Right lobe of liver (tissue), 6 donors: Measurements from ENCODE around the gene ZACN. TPM values are rescaled to one million over a fixed set of nuclear protein-coding genes. Genes with fewer than 3 reads are reported as not detected.
"Not testable (repeated sequence)": the region's sequence is repeated elsewhere in the genome, so short reads cannot be mapped to it uniquely, and the experiment has no call there.

ENCODE experiments used
- ATAC-seq, 4 donors: fragments of 200-7000 bp; cut with Tn5 transposase; one replicate each; pipeline ENCODE4 v1.9.1; 2020; ENCODE audit warnings: mild to moderate bottlenecking in 4 of 4, moderate library complexity in 4 of 4
- DNase-seq, 3 donors: peaks; one replicate each; pipeline ENCODE4 v3.0.0-alpha.2; 2020
- H3K27ac ChIP-seq, 3 donors: fragments of 200-600 bp; one replicate each; pipeline ENCODE4 v1.8.0; 2022
- H3K27me3 ChIP-seq, 2 donors: fragments of 200-600 bp; one replicate each; pipeline ENCODE4 v1.8.0; 2022
- H3K36me3 ChIP-seq, 4 donors: fragments of 200-600 bp; sonication (generic) in 1 of 4; one replicate each; pipeline versions ENCODE4 v1.5.1 to v1.8.0; 2017 to 2022; ENCODE audit warnings: control low read depth in 1 of 4
- H3K4me1 ChIP-seq, 4 donors: fragments of 200-600 bp; sonication (generic) in 1 of 4; one replicate each; pipeline versions ENCODE4 v1.5.1 to v1.8.0; 2017 to 2022; ENCODE audit warnings: control low read depth in 1 of 4
- H3K4me3 ChIP-seq, 3 donors: fragments of 200-600 bp; one replicate each; pipeline ENCODE4 v1.8.0; 2022
- H3K9me3 ChIP-seq, 4 donors: fragments of 200-600 bp; sonication (generic) in 1 of 4; one replicate each; pipeline versions ENCODE4 v1.5.1 to v1.8.0; 2017 to 2022; ENCODE audit warnings: control low read depth in 1 of 4
- CTCF ChIP-seq, 4 donors: fragments of 200-600 bp in 3 of 4; fragments of 450-650 bp in 1 of 4; IDR thresholded peaks; one replicate each; pipeline versions ENCODE4 v1.5.1 to v1.8.0; 2016 to 2022; ENCODE audit warnings: antibody characterized with exemption in 4 of 4, mild to moderate bottlenecking in 2 of 4
- POLR2A ChIP-seq: fragments of 450-650 bp; IDR thresholded peaks from one replicate; pipeline ENCODE4 v1.6.1; 2017; ENCODE audit warnings: antibody characterized with exemption, mild to moderate bottlenecking
- WGBS: methylation state at CpG from one replicate; pipeline ENCODE4 v1.1.6; 2018; ENCODE audit warnings: low coverage, low lambda C conversion rate; ENCODE audit not compliant: insufficient coverage; ENCODE audit errors: missing lambda C conversion rate; 5-methylcytosine and 5-hydroxymethylcytosine counted together
- intact Hi-C, 2 donors: fragments of 100-400 bp; cut with DNase I; formaldehyde crosslinking; loops; one replicate each; pipeline versions ENCODE4 v1.11.2 to v1.14.1; 2022
- total RNA-seq, 6 experiments: library from RNA; depleted of rRNA in 2 of 6; stranded (reverse); fragments of >200 nt in 2 of 6; fragmentation: NEBNext Ultra II Directional in 3 of 6; extraction: Animal tissue kit (Norgen Biotek cat#: 25700) in 3 of 6; gene quantifications; one replicate each; pipeline versions ENCODE4 v1.1.0 to v1.2.4, GENCODE V29; 2016 to 2023
- donor health status: DM: no; HTN: yes; CAD: no.
- donor health status: DM: no; HTN: no; CAD: no.
- donor health status: DM: no; HTN: no; CAD: no.
- donor health status: DM: no; HTN: yes; CAD: no.
- donor health status: DM: no; HTN: yes; CAD: no.

ZACN gene
- total RNA-seq, 6 experiments from 2014 or later, result not detected

- intact Hi-C loops, result no loop called here
- no peak for TF ChIP-seq CTCF (IDR thresholded peaks at IDR 0.05)
- no peak for TF ChIP-seq POLR2A
- H3K27me3 ChIP-seq, result no peaks in the 10 kb centered on the region
- H3K27ac ChIP-seq, result no peak overlapping the region
- DNase-seq, result no peak
- peaks cover 4 to 70% (median 43%) of the 10 kb centered on the region in 4 donors for H3K36me3 ChIP-seq
- no peaks in the 10 kb centered on the region for H3K9me3 ChIP-seq
- H3K4me3 ChIP-seq, result no peak overlapping the region
- no peaks in the 10 kb centered on the region for H3K4me1 ChIP-seq
- no peak for ATAC-seq
- 45% methylated on average over 5 of the region's 6 CpGs for WGBS
Measured at GRCh38 chr17:76040376-76040775, 38.6 kb upstream of the ZACN start.

GRCh38 chr17:76042868-76043267 lies 36.1 kb upstream of the ZACN start:
- not testable (repeated sequence) for DNase-seq
- WGBS, result 100% methylated on average over 2 of the region's 3 CpGs

GRCh38 chr17:76044475-76045007 lies 34.4 kb upstream of the ZACN start:
- H3K4me3 ChIP-seq, H3K4me1 ChIP-seq, H3K27ac ChIP-seq, H3K27me3 ChIP-seq, intact Hi-C loops, DNase-seq, H3K9me3 ChIP-seq, ATAC-seq: not testable (repeated sequence)
- WGBS, result 74% methylated on average over 2 of the region's 11 CpGs
- H3K36me3 ChIP-seq, result peaks cover 4 to 100% (median 64%) of the 10 kb centered on the region in 4 donors

More at GRCh38 chr17:76042868-76043267, 36.1 kb upstream of the ZACN start:
- H3K4me1 ChIP-seq, ATAC-seq, intact Hi-C loops, H3K9me3 ChIP-seq, H3K4me3 ChIP-seq, H3K27me3 ChIP-seq, H3K27ac ChIP-seq: not testable (repeated sequence)
- H3K36me3 ChIP-seq, result peaks cover 4 to 95% (median 59%) of the 10 kb centered on the region in 4 donors

GRCh38 chr17:76046064-76046463 lies 32.9 kb upstream of the ZACN start:
- Histone ChIP-seq H3K36me3 (peaks cover 0 to 94% (median 58%) of the 10 kb centered on the region in 4 donors), H3K27me3 (no peaks in the 10 kb centered on the region), H3K9me3 (no peaks in the 10 kb centered on the region), H3K4me3 (no peak overlapping the region), H3K27ac (no peak overlapping the region), H3K4me1 (no peaks in the 10 kb centered on the region)
- WGBS, result 82% methylated on average over 5 of the region's 8 CpGs
- intact Hi-C loops, result no loop called here
- DNase-seq (no peak), ATAC-seq (no peak)
- TF ChIP-seq POLR2A, result no peak

- TF ChIP-seq POLR2A (no peak), CTCF (IDR thresholded peaks at IDR 0.05) (no peak)
- no peak for ATAC-seq
- DNase-seq, result no peak
- Histone ChIP-seq H3K4me3 (no peak overlapping the region), H3K27ac (no peak overlapping the region), H3K9me3 (no peaks in the 10 kb centered on the region), H3K27me3 (no peaks in the 10 kb centered on the region), H3K36me3 (peaks cover 0 to 91% (median 50%) of the 10 kb centered on the region in 4 donors), H3K4me1 (no peaks in the 10 kb centered on the region)
- intact Hi-C loops, result no loop called here
- 84% methylated on average over 7 of the region's 9 CpGs for WGBS
Measured at GRCh38 chr17:76048025-76048605, 30.9 kb upstream of the ZACN start.

GRCh38 chr17:76048711-76049110 lies 30.3 kb upstream of the ZACN start:
- H3K36me3 ChIP-seq, result peaks cover 0 to 89% (median 49%) of the 10 kb centered on the region in 4 donors
- intact Hi-C loops, result no loop called here
- H3K27ac ChIP-seq, result no peak overlapping the region
- H3K27me3 ChIP-seq, result no peaks in the 10 kb centered on the region
- DNase-seq (no peak), ATAC-seq (no peak)
- WGBS, result 65% methylated on average over 7 of the region's 9 CpGs
- no peak overlapping the region for H3K4me3 ChIP-seq
- H3K9me3 ChIP-seq, result no peaks in the 10 kb centered on the region
- no peaks in the 10 kb centered on the region for H3K4me1 ChIP-seq
- TF ChIP-seq CTCF (IDR thresholded peaks at IDR 0.05), result no peak
- no peak for TF ChIP-seq POLR2A
